ENCODE data around the gene MPHOSPH9.

The MPHOSPH9 gene

GRCh38 chr12:123121670-123122069 lies 111.3 kb downstream of the MPHOSPH9 start:
- H3K36me3 ChIP-seq (replicated peaks; ENCODE audit: low read depth, low read length): peaks cover 2% of the 10 kb centered on the region
- no peak overlapping the region for H3K9ac ChIP-seq (ENCODE audit: low read length)
- H3K4me3 ChIP-seq (ENCODE audit: low read length): no peak overlapping the region
- H3K27ac ChIP-seq (ENCODE audit: low read length): no peak overlapping the region
- H2AFZ ChIP-seq (ENCODE audit: low read depth, low read length): no peak overlapping the region
- no peak overlapping the region for H3K4me2 ChIP-seq (ENCODE audit: low read length)
- no peak for TF ChIP-seq EZH2phosphoT487 (IDR thresholded peaks at IDR 0.05; ENCODE audit: low read depth)
- TF ChIP-seq, protein P1, sequence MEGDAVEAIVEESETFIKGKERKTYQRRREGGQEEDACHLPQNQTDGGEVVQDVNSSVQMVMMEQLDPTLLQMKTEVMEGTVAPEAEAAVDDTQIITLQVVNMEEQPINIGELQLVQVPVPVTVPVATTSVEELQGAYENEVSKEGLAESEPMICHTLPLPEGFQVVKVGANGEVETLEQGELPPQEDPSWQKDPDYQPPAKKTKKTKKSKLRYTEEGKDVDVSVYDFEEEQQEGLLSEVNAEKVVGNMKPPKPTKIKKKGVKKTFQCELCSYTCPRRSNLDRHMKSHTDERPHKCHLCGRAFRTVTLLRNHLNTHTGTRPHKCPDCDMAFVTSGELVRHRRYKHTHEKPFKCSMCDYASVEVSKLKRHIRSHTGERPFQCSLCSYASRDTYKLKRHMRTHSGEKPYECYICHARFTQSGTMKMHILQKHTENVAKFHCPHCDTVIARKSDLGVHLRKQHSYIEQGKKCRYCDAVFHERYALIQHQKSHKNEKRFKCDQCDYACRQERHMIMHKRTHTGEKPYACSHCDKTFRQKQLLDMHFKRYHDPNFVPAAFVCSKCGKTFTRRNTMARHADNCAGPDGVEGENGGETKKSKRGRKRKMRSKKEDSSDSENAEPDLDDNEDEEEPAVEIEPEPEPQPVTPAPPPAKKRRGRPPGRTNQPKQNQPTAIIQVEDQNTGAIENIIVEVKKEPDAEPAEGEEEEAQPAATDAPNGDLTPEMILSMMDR (IDR thresholded peaks at IDR 0.05; ENCODE audit: low read depth, low read length): no peak
- H3K27me3 ChIP-seq (ENCODE audit: low read depth, low read length): peaks cover 13% of the 10 kb centered on the region
- peaks cover 52% of the 10 kb centered on the region for H3K4me1 ChIP-seq (ENCODE audit: low read length)
- H4K20me1 ChIP-seq (ENCODE audit: insufficient read depth, low read length): no peaks in the 10 kb centered on the region
- H3K79me2 ChIP-seq (ENCODE audit: low read length): no peaks in the 10 kb centered on the region
- H3K9me3 ChIP-seq (ENCODE audit: insufficient read depth, low read length): no peaks in the 10 kb centered on the region; the same call in 1 of the 2 replicates

- Histone ChIP-seq H2AFZ (ENCODE audit: low read depth, low read length) (no peak overlapping the region; the same call in 1 of the 2 replicates), H3K4me3 (ENCODE audit: low read length) (peak overlapping the region; percentile 41), H3K9ac (ENCODE audit: low read length) (peak overlapping the region; percentile 26; the same call in 1 of the 2 replicates), H3K27me3 (ENCODE audit: low read depth, low read length) (peaks cover 10% of the 10 kb centered on the region), H3K27ac (ENCODE audit: low read length) (peak overlapping the region; percentile 85), H3K36me3 (replicated peaks; ENCODE audit: low read depth, low read length) (peaks cover 2% of the 10 kb centered on the region), H3K4me1 (ENCODE audit: low read length) (peaks cover 63% of the 10 kb centered on the region), H3K9me3 (ENCODE audit: insufficient read depth, low read length) (no peaks in the 10 kb centered on the region), H4K20me1 (ENCODE audit: insufficient read depth, low read length) (no peaks in the 10 kb centered on the region), H3K4me2 (ENCODE audit: low read length) (peak overlapping the region; percentile 75), H3K79me2 (ENCODE audit: low read length) (no peaks in the 10 kb centered on the region)
- no peak for TF ChIP-seq EZH2phosphoT487 (IDR thresholded peaks at IDR 0.05; ENCODE audit: low read depth)
- TF ChIP-seq, protein P1 (IDR thresholded peaks at IDR 0.05; ENCODE audit: low read depth, low read length): no peak
Measured at GRCh38 chr12:123120452-123121166, 112.3 kb downstream of the MPHOSPH9 start.

- peaks cover 10% of the 10 kb centered on the region for H3K27me3 ChIP-seq (ENCODE audit: low read depth, low read length)
- H3K9ac ChIP-seq (ENCODE audit: low read length): peak overlapping the region; percentile 26; the same call in 1 of the 2 replicates
- H3K4me1 ChIP-seq (ENCODE audit: low read length): peaks cover 71% of the 10 kb centered on the region
- H3K27ac ChIP-seq (ENCODE audit: low read length): peak overlapping the region; percentile 85
- no peaks in the 10 kb centered on the region for H3K9me3 ChIP-seq (ENCODE audit: insufficient read depth, low read length)
- H3K4me2 ChIP-seq (ENCODE audit: low read length): peak overlapping the region; percentile 75
- H2AFZ ChIP-seq (ENCODE audit: low read depth, low read length): no peak overlapping the region
- TF ChIP-seq EZH2phosphoT487 (IDR thresholded peaks at IDR 0.05; ENCODE audit: low read depth): no peak
- TF ChIP-seq, protein P1 (IDR thresholded peaks at IDR 0.05; ENCODE audit: low read depth, low read length): no peak
- no peaks in the 10 kb centered on the region for H4K20me1 ChIP-seq (ENCODE audit: insufficient read depth, low read length)
- peak overlapping the region; percentile 41 for H3K4me3 ChIP-seq (ENCODE audit: low read length)
- no peaks in the 10 kb centered on the region for H3K79me2 ChIP-seq (ENCODE audit: low read length)
- H3K36me3 ChIP-seq (replicated peaks; ENCODE audit: low read depth, low read length): peaks cover 2% of the 10 kb centered on the region
Measured at GRCh38 chr12:123119808-123120207, 113.1 kb downstream of the MPHOSPH9 start.

DNA sequence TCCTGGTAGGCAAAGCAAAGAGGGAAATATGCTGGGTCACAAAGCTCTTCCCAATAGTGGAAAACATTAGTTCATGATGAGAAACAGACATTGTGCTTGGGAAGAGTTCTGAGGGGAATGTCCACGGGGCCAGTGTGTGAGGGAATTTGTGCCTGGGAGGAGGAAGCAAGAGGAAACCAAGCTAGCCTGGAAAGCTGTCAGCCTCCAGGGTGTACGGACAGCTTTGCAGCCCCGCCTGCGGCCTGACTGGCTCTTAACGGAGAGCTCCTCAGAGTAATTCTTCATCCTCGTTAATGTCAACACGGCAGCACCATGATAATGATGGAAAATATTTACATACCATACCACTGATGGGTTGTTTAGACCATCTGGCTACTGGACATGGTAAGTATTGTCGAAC lies 114.4 kb downstream of the MPHOSPH9 start:
- H3K4me2 ChIP-seq (ENCODE audit: low read length): no peak overlapping the region

More for the DNA sequence above, 114.4 kb downstream of the MPHOSPH9 start:
- Histone ChIP-seq H3K79me2 (ENCODE audit: low read length) (no peaks in the 10 kb centered on the region), H3K4me1 (ENCODE audit: low read length) (peaks cover 79% of the 10 kb centered on the region), H4K20me1 (ENCODE audit: insufficient read depth, low read length) (no peaks in the 10 kb centered on the region), H3K36me3 (replicated peaks; ENCODE audit: low read depth, low read length) (peaks cover 2% of the 10 kb centered on the region), H3K4me3 (ENCODE audit: low read length) (no peak overlapping the region), H3K9me3 (ENCODE audit: insufficient read depth, low read length) (no peaks in the 10 kb centered on the region), H3K27ac (ENCODE audit: low read length) (no peak overlapping the region), H3K9ac (ENCODE audit: low read length) (no peak overlapping the region), H2AFZ (ENCODE audit: low read depth, low read length) (no peak overlapping the region), H3K27me3 (ENCODE audit: low read depth, low read length) (peaks cover 10% of the 10 kb centered on the region)
- TF ChIP-seq, protein P1 (IDR thresholded peaks at IDR 0.05; ENCODE audit: low read depth, low read length): no peak
- no peak for TF ChIP-seq EZH2phosphoT487 (IDR thresholded peaks at IDR 0.05; ENCODE audit: low read depth)
